ENCODE results near the gene CPNE4.
A peak's percentile ranks its signal among the peaks of the same experiment; 100 is the strongest.
"Not testable (repeated sequence)": the region's sequence is repeated elsewhere in the genome, so short reads cannot be mapped to it uniquely, and the experiment has no call there.

Gene CPNE4

DNA sequence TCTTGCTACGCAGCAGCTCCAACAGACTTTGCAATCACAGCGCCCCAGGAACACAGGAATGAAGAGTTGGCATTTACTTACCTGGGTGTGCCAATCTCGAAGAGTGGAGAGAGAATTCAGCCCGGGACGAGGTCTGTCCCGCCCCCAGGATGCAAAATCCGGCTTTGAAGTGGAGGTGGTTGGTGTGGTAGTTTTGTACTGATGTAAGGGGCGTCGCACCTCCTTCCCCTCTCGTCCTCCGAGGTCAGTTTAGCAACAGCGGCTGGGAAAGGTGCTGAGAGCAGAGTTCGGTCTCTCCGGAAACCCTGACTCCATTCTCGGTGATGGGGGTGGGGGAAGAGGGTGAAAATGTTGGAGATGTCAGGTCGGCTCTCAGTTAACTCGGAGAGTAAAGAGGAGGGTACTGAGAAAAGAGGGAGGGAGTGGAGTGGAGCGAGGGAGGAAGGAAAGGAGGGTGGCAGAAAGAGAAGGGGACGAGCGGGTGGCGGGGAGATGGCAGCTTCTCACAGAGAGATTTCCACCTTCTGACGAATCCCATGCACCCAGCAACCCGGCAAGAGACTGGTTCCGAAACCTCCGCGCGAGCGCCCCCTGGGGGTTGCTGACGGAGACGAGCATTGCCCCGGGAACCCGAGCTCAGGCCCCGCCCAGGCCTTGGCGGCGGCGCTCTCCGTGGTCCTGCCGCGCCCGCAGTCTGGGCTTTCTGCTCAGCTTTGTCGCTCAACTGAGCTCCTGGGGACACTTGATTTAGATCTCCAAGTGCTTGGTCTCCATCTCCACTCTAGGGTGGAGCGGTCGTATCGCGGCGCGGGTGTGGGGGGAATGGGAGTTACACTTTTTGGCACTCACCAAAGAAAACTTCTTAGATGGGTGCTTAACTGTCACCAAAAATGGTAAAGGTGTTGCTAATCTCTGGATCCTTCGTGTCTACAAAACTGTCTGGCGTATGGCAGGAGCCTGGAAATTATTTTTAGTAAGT, at the start of gene CPNE4:
Gene CPNE4, minus strand, starts transcription at position 529 of the 979 bp plus-strand sequence.
- DNase-seq (ENCODE audit: low read depth): peak; percentile 36

DNA sequence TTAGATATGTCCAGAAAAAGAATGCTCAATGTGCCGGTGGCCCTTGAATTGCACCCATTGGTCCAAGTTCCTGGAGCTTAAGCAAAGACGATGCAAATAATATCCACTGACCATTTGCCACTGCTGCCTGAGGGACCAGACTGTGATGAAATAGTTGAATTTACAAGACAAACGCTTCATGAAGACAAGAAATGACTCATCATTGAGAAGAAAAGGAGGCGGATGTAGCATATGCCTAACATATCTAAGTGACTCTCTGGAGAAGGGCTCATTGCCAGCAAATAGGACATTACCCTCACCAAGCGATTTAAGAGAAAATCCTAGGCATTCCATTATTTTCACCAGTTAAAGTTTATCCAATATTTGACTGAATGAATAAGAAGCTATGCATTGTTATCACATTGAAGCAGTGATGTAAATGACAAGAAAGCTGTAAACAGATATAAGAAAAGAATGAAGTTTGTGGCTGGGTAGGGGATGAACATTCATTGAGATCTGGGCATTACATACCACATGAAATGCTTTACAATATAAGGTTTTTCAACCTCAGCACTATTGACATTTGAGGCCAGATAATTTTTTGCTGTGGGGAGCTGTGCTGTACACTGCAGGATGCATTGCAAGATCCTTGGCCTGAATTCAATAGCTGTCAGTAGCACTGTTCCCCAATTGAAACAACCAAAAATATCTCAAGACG, 48.9 kb upstream of the CPNE4 start:
- peak; percentile 1 for DNase-seq (ENCODE audit: low read depth)

DNA sequence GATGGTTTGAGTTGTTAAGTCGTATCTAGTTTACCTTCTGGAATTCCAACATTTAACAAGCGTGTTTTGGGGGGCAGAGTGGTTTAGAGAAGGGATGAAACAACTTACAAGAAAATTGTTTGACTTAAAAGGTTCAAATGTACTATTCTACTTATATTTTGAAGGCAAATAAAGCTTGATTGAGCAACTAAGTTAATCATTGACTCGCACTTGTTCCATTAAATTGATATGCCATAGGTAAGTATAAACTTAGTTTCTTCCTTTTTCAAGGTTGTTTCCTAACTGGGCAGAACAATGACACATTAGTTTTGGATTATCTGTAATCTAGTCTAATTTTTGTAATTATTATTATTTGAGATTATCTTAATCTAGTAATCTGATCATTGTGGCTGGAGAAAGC, 48.3 kb upstream of the CPNE4 start:
- no peak for DNase-seq (ENCODE audit: low read depth)

DNA sequence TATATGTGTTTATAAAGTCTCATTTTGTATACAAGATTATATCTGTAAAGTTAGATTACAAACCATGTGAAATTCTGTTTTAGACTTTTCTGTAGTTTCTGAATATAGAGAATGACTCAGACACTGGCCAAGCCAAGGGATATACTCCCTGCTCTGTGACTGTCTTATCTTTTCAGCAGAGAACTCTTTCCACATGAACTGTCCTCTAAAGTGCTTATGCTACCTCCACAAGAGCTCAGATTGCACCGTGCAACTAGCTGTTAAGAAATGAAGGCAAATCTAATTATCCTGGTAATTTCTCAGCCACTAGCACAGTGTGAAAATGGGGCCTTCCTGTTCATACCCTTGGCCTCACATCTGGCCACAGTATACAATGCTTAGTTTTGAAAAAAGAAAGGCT, 44.3 kb upstream of the CPNE4 start:
- DNase-seq (ENCODE audit: low read depth): no peak

DNA sequence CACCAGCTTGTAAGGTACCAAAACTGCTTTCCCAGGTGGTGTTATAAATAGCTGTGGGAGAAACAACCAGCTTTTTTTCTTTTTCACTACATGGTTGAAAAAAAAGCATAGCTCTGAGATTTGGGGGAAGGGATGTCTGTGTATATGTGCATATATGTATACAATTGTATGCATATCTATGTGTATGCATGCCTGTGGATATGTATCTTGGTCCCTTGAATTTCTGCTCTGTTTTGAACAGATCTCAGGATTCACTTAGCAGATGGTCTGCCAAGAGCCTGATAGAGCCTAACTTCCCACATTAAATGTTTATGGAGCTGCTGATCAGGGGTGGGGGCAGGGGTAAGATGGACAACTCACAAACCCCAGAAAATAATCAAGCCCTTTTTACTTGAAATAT, 39.0 kb upstream of the CPNE4 start:
- no peak for DNase-seq (ENCODE audit: low read depth)

DNA sequence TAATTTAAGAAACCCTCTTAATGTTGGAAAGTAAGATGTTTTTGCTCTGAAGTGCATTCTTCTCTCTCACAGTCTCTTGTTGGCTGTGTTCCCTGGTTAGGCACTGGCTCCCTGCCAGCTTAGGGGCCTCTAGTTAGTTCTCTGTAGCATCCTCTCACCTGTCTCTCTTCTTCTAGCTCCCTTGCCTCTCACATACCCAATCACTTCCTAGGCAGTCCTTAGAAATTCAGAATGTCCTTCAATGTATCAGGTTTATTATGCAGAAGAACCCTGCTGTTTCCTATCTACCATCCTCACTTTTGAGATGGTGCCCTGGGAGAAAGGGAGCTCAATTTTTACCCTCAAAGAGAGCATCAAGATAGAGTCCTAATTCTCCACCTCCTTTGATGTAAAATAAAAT, 36.2 kb upstream of the CPNE4 start:
- DNase-seq (ENCODE audit: low read depth): no peak

DNA sequence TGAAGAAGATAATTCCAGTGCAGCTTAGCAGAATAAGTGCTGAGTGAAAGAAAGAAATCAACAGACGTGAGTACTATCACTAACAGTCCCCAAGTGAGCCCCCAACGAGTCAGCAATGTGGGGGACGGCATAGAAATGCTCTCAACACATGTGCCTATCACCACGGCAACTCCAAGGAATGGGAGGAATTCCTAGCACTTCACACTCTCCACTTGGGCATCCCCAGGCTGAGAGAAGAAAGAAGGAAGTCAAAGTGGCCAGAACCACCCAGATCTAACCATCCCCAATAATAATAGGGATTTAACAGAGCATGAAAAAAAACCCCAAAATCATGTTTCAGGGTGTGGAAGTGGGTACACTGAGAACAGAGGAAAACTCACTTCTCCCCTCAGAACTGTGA, 29.3 kb upstream of the CPNE4 start:
- DNase-seq (ENCODE audit: low read depth): no peak

DNA sequence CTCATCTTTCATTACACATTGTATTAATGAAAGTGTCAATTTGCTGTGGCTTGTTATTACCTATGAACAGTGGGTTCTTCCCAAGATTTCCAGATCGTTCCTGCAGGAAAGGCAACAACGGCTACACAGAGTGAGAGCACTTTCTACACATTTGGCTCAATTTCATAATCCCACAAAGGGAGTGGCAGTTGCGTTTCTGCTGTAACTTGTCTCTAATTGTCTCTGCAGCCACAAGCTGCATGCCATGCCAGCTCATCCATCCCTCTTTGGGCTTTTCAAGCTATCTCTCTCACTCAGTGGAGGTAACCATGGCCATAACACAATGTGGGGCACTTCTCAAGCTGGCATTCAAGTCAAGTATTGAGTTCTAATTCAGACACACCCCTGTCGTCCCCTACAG, 27.7 kb upstream of the CPNE4 start:
- no peak for DNase-seq (ENCODE audit: low read depth)

DNA sequence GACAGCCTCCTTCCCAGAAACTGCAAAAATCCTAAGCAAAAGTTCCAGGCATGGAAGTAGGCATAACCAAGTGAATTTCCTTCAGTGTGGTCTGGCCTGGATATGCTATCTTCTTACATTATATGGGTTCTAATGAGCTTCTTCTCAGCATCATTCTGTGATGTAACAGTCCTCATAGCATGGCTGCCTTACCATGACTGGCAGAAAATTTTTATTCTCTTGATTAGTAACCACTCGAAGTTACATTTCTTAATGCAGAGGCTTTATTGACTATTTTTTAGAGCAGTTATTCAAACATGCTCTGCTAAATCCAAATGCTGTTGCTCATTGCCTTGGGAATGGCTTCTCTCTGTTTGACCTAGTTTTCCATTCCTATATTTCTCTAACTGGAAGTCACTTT, 21.1 kb upstream of the CPNE4 start:
- DNase-seq (ENCODE audit: low read depth): no peak

DNA sequence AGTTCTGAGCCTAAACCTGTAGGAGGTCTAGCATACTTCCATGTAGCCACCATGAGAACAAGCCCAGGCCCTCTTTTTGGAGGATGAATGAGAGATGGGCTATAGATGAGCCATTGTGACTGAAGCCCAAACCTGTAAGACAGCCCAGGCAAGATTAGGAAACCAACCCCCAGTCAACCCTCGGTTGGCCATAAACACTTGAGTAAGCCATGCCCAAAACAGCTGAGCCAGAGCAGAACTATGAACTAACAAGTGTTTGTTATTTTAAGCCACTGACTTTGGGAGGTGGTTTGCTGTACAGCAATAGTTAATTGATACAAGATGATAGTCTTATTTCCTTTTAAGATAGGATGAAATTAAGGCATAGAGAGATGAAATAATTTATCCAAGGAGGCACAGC, 12.4 kb upstream of the CPNE4 start:
- no peak for DNase-seq (ENCODE audit: low read depth)

DNA sequence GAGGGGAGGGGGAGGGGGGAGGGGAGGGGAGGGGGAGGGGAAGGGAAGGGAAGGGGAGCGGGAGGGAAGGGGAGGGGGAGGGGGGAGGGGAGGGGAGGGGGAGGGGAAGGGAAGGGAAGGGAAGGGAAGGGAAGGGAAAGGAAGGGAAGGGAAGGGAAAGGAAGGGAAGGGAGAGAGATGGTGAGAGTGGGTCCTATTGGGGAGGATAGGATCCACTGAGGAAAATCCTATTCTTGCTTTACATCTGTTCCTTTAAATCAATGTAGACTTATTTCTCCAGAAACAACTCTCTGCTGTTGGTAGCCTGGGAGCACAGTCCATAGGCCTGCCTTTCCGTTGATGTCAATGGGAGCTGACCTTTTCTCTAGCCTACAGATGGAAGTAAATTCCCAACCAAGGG, 10.1 kb upstream of the CPNE4 start:
- DNase-seq (ENCODE audit: low read depth): not testable (repeated sequence)

DNA sequence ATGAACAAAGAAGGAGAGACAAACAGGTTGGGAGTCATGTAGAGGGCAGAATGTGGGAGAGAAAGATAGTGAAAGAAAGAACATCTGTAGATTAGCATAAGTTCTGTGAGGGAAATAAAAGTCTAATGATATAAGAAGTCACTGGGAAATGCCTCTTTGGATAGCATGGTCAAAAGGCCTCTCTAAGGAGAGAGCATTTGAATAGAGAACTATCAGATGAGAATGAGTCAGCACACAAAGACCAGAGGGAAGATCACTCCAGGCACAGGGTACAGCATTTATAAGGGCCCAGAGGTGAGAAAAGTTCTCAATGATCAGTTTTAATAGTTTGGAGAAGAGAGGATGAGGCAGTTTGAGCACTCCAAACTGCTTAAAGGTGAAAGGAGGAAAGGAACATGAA, 7.9 kb upstream of the CPNE4 start:
- DNase-seq (ENCODE audit: low read depth): no peak

DNA sequence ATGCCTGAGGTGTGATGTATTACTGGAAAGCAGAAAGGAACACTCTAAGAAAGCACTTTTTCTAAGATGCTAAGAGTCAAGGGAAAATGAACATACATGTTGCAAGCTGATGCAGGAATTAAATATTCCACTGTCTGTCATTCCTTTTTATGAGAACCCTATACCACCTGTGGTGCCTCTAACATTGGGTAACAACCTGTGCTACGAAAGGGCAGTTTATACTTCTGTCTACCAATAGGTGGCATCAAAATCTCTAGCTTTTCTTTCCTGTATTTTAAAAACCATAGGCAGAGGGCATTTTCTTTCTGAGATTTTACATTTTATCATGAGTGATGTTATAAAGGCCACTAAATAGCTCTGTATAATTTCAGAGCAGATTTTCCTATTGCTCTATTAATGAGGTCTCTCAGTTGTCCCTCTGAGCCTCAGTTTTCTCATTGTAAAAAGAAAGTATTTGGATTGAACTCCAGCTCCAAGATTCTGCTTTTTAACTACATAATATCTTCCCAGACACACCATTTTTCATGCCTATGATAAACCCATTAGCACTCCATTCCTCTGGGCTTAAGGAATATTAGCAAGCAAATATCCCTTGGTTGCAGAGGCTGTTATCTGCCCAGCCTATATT, 3.5 kb upstream of the CPNE4 start:
- peak; percentile 14 for DNase-seq (ENCODE audit: low read depth)

DNA sequence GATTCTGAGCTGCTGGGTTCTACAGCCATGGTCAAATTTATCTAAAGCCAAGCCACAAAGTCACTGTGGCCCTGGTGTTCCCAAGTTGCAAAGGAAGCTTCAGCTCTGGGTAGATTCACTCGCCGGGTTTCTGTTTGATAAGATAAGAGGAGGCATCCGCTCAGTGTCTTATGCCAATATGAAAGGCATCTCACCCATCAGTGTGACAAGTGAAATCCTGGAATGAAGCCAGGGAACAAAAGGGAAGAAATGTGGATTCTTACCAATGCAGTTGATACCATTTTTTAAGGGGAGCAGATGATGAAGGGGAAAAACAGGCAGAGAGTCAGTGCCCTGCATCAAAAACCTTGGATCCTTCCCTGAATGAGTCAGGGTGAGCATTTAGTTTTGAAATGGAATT, 2.8 kb upstream of the CPNE4 start:
- DNase-seq (ENCODE audit: low read depth): no peak

DNA sequence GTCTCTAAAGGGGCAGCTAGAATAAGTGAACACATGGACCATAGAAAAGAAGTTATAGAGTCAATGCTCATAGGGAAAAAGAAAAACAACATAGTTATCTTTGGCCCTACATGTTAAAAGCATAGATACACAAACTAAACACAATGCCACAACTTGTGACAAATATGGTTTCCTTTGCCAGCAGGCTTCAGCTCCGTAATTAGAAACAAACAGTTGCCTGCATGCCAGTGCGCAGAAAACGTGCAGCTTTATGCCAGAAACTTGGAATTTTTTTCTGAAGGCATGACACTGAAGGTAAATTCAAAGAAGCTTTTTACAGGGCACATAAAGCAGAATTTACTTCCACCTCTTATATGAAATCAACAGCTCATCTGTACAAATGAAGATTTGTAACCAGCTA, 2.2 kb upstream of the CPNE4 start:
- DNase-seq (ENCODE audit: low read depth): no peak

DNA sequence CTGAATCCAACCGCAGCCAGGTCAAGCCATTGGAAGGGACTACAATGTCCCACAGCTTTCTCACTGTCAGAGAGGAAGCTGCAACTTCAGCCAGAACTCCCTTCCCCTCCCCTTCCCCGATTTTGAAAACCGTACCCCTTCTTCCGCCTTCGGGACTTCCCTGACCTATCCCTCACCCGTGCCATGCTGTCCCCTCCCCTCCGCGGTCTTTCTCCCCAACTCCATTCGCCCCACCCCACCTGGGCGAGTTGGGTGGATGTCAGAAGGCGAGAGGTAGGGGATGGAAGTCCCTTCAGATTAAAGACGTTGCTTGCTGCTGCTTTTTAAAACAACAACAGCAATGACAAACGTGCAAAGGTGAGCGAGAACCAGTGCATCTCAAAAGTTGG, 723 bp downstream of the CPNE4 start:
- no peak for DNase-seq (ENCODE audit: low read depth)

DNA sequence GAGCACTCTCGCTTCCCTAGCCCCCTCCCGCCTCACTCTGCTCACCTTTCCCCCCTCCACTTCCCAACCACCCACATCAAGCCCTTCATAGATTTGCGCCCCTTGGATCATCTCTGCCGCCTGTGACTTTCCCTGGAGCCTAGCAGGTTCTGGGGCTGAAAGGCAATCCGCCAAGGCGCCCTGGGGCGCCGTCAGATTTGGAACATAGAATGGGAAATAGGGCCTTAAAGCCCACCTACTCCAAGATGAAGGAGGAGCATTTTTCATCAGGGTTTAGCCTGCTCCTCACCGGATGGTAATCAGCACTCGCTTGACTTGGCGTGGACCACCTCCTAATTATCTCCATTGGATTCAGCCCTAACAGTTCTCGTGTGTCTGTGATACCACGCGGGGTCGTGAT, 1.3 kb downstream of the CPNE4 start:
- no peak for DNase-seq (ENCODE audit: low read depth)

DNA sequence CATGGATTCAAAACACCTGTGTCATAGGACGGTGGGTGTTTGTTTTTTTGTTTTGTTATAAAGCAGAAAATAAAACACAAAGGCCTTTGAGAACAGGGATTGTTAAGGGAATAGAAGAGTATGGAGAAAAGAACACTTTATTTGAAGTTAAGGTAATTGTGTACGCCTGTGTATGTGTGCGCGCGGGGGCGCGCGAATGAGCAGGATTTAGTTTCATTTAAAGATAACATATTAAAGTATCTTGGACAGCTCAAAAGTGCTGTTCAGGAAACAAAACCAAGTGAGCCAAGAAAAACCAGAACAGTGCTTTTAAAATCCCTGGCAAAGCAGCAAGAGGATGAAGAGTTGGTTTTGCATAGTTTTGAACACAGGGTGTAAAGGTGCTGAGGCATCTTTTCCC, 1.9 kb downstream of the CPNE4 start:
- no peak for DNase-seq (ENCODE audit: low read depth)

DNA sequence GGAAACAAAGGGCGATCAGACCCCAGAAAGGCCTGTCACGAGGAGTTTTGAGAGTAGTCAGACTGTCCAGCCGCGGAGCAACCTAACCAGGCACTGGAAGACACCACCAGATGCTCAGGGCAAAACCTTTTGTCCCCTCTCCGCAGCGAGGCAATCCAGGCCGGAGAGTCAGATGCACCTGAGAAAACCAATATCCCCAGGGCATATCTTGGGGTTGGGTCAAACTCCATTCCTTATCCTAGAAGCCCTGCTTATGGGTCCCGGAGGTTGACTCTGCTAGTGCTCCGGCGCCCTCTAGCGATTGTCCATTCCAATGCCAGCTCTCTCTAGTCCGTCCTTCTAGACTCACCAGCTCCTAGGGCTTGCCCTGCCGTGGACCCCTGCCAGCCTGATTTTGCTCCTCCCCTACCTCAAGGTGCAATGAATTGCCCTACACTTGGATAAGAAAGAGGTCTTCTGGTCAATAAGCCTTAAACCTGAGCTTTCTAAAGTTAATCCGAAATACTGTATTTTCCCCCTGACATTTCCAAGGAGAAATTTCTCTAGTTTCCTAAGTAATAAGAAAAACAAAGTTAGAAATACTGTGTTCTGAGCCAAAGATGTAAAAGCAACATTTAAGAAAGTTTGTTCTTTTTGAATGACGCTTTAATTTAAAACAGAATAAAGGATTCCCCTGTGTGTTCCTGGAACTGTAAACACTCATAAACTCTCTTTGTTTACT, 5.5 kb downstream of the CPNE4 start:
- DNase-seq (ENCODE audit: low read depth): peak; percentile 50

DNA sequence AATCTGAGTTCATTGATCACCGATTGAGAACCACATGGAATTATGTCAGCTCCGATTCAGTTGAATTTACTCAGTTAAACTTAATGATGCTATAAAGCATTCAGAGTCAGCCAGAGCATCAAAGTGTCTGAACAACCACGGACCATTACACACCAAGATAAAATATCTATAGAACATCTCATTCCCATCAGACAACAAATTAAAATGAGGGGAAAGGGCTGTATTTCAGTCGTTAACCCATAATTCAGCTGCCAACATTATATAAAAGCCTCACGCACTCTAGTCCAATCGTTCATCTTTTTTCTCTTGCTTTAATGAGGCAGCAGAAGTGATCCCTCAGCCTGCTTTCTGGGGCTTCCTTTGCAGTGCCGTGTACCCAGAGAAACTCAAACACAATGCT, 11.9 kb downstream of the CPNE4 start:
- no peak for DNase-seq (ENCODE audit: low read depth)

DNA sequence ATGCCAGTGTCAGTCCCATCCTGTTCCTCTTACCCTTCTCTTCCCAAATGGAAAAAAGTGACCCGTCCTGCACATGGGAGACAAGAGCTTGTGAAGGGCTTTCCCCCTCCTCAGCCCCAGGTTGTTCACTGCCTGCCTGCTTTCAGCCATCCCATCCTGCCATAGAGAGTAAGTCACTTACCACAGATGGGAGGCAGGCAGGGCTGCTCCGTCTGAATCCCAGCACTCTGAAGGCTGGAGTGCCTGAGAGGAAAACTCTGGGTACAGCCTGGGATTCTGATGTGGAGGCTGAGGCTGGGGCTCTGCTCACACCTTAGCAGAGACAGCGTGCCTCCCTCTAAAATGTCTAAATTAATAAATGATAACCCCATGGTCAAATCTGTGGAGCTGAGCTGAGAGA, 14.8 kb downstream of the CPNE4 start:
- DNase-seq (ENCODE audit: low read depth): no peak

DNA sequence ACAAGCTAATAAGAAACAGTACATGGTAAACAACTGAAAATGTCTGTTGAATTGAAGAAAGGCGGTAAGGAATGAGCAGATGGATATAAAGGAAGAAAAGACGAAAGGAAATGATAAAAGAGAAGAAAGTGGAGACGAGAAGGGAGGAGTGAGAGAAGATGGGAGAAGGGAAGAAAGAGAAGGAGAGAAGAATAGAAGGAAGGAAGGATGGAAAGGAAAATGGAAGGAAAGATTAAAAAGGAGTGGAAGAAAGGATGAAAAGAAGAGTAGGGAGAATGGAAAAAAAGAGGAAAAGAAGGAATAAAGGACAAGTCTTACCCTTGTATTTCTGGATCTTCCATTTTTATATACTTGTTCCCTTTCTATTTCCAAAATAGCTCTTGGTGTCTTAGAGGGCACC, 17.7 kb downstream of the CPNE4 start:
- no peak for DNase-seq (ENCODE audit: low read depth)
